Stimulated activated CD8-positive, alpha-beta memory T cell treated with anti-CD3 and anti-CD28 coated beads, Interleukin-15, amount 100 ng/mL, for 24 hours (primary cell): Measurements from ENCODE around the gene PFDN6.
"Not testable (repeated sequence)": the region's sequence is repeated elsewhere in the genome, so short reads cannot be mapped to it uniquely, and the experiment has no call there.

Experiments
- DNase-seq: peaks from one replicate; pipeline ENCODE4 v3.0.0-alpha.2; 2020; ENCODE audit warnings: low read depth

Gene PFDN6

GRCh38 chr6:33288921-33289783 lies at the start of gene PFDN6, which contains the start of gene WDR46:
PFDN6 (plus strand) TSS chr6:33289601; CDS start chr6:33289857, 256 bp downstream.
WDR46 (minus strand) TSS chr6:33289239; CDS start chr6:33289170, 69 bp downstream.
- DNase-seq, result no peak

GRCh38 chr6:33241968-33242367 lies 47.4 kb upstream of the PFDN6 start:
- DNase-seq, result no peak

- no peak for DNase-seq
Measured at GRCh38 chr6:33243476-33243875, 45.9 kb upstream of the PFDN6 start.

GRCh38 chr6:33247977-33248642 lies 41.3 kb upstream of the PFDN6 start:
- DNase-seq, result peak; percentile 79

- peak; percentile 24 for DNase-seq
Measured at GRCh38 chr6:33248643-33248931, 40.8 kb upstream of the PFDN6 start.

GRCh38 chr6:33248932-33249731 lies 40.3 kb upstream of the PFDN6 start:
- peak; percentile 77 for DNase-seq

GRCh38 chr6:33249732-33250630 lies 39.4 kb upstream of the PFDN6 start:
- DNase-seq, result no peak

- no peak for DNase-seq
Measured at GRCh38 chr6:33250731-33251130, 38.7 kb upstream of the PFDN6 start.

- no peak for DNase-seq
Measured at GRCh38 chr6:33251395-33252012, 37.9 kb upstream of the PFDN6 start.

GRCh38 chr6:33252759-33253158 lies 36.6 kb upstream of the PFDN6 start:
- no peak for DNase-seq

GRCh38 chr6:33254591-33254990 lies 34.8 kb upstream of the PFDN6 start:
- DNase-seq, result no peak

GRCh38 chr6:33259032-33259431 lies 30.4 kb upstream of the PFDN6 start:
- DNase-seq, result no peak

GRCh38 chr6:33262490-33262889 lies 26.9 kb upstream of the PFDN6 start:
- not testable (repeated sequence) for DNase-seq

- DNase-seq, result no peak
Measured at GRCh38 chr6:33264015-33264414, 25.4 kb upstream of the PFDN6 start.

GRCh38 chr6:33271117-33271467 lies 18.3 kb upstream of the PFDN6 start:
- no peak for DNase-seq

- DNase-seq, result peak; percentile 74
Measured at GRCh38 chr6:33271468-33272274, 17.7 kb upstream of the PFDN6 start, which contains the start of the genes RPS18 and VPS52. RPS18 (plus strand) TSS chr6:33272075; CDS start chr6:33272120, 45 bp downstream. VPS52 (minus strand) TSS chr6:33271876; CDS start chr6:33271675, 201 bp downstream.

GRCh38 chr6:33272275-33273128 lies 16.9 kb upstream of the PFDN6 start:
- no peak for DNase-seq

GRCh38 chr6:33273129-33273923 lies 16.1 kb upstream of the PFDN6 start:
- DNase-seq, result no peak
